WTC11 (cell line): ENCODE measurements around the gene DPP4. TPM values are rescaled to one million over a fixed set of nuclear protein-coding genes. Genes with fewer than 3 reads are reported as not detected.

Experiments used
- ATAC-seq: fragments of 200-7000 bp; cut with Tn5 transposase; 2 replicates; pipeline ENCODE4 v1.10.0; 2021; ENCODE audit warnings: mild to moderate bottlenecking, moderate library complexity
- CTCF ChIA-PET: fragments of 300-600 bp; sonication (Branson Sonifier 250); formaldehyde crosslinking; loops from one replicate; lab custom pipeline; 2021; ENCODE audit warnings: antibody characterized with exemption; lab: Charles Lee
- POLR2A ChIA-PET: fragments of 350-600 bp; sonication (Branson Sonifier 250); formaldehyde crosslinking; loops from one replicate; lab custom pipeline; 2021; ENCODE audit warnings: antibody characterized with exemption; lab: Charles Lee
- DNase-seq: peaks from one replicate; pipeline ENCODE4 v3.0.0; 2021; ENCODE audit warnings: low spot score
- H3K27ac Mint-ChIP-seq: 2 replicates; pipeline ENCODE4 v1.8.0; 2021; ENCODE audit warnings: mixed read lengths
- H3K27me3 Mint-ChIP-seq: 2 replicates; pipeline ENCODE4 v1.8.0; 2021; ENCODE audit warnings: low read depth, mild to moderate bottlenecking, moderate library complexity, mixed read lengths
- H3K36me3 Mint-ChIP-seq: 2 replicates; pipeline ENCODE4 v1.8.0; 2021; ENCODE audit warnings: mixed read lengths
- H3K4me1 Mint-ChIP-seq: 2 replicates; pipeline ENCODE4 v1.8.0; 2022; ENCODE audit warnings: mixed read lengths
- H3K4me3 Mint-ChIP-seq: 2 replicates; pipeline ENCODE4 v1.8.0; 2021; ENCODE audit warnings: mild to moderate bottlenecking, moderate library complexity, mixed read lengths
- H3K9me3 Mint-ChIP-seq: 2 replicates; pipeline ENCODE4 v1.8.0; 2021; ENCODE audit warnings: mixed read lengths
- CREM ChIP-seq: sonication (generic); formaldehyde crosslinking; IDR thresholded peaks from 2 replicates; pipeline ENCODE4 v1.8.1; 2022; ENCODE audit warnings: mild to moderate bottlenecking, missing genetic modification reagents, moderate library complexity
- ESRRA ChIP-seq: sonication (generic); formaldehyde crosslinking; IDR thresholded peaks from 2 replicates; pipeline ENCODE4 v1.8.1; 2022; ENCODE audit warnings: mild to moderate bottlenecking, missing genetic modification reagents, borderline replicate concordance
- HMGA2 ChIP-seq: fragments of 250-450 bp; sonication (Bioruptor Pico); IDR thresholded peaks from 2 replicates; pipeline ENCODE4 v1.4.0; 2021; ENCODE audit warnings: mild to moderate bottlenecking, moderate library complexity
- NFE2L1 ChIP-seq: sonication (generic); formaldehyde crosslinking; IDR thresholded peaks from 2 replicates; pipeline ENCODE4 v1.8.1; 2023; ENCODE audit warnings: missing genetic modification reagents
- NR1H2 ChIP-seq: sonication (generic); formaldehyde crosslinking; IDR thresholded peaks from 2 replicates; pipeline ENCODE4 v1.9.0; 2021; ENCODE audit warnings: mild to moderate bottlenecking, moderate library complexity, missing genetic modification reagents
- NR2C2 ChIP-seq: sonication (generic); formaldehyde crosslinking; IDR thresholded peaks from 2 replicates; pipeline ENCODE4 v1.8.0; 2022; ENCODE audit warnings: mild to moderate bottlenecking, missing genetic modification reagents
- SP1 ChIP-seq: sonication (generic); formaldehyde crosslinking; conservative IDR thresholded peaks from 2 replicates; pipeline ENCODE4 v1.8.1; 2022; ENCODE audit warnings: missing genetic modification reagents
- TCF7 ChIP-seq: sonication (generic); formaldehyde crosslinking; IDR thresholded peaks from 2 replicates; pipeline ENCODE4 v1.8.0; 2022; ENCODE audit warnings: mild to moderate bottlenecking, low read depth, missing genetic modification reagents, moderate library complexity
- TEAD1 ChIP-seq: sonication (generic); formaldehyde crosslinking; IDR thresholded peaks from 2 replicates; pipeline ENCODE4 v1.8.0; 2022; ENCODE audit warnings: mild to moderate bottlenecking, missing genetic modification reagents
- ZNF219 ChIP-seq: sonication (generic); formaldehyde crosslinking; IDR thresholded peaks from 2 replicates; pipeline ENCODE4 v1.8.0; 2023; ENCODE audit warnings: missing genetic modification reagents, mild to moderate bottlenecking, borderline replicate concordance
- ZNF232 ChIP-seq: sonication (generic); formaldehyde crosslinking; IDR thresholded peaks from 2 replicates; pipeline ENCODE4 v1.8.0; 2022; ENCODE audit warnings: mild to moderate bottlenecking, missing genetic modification reagents
- ZNF263 ChIP-seq: sonication (generic); formaldehyde crosslinking; IDR thresholded peaks from 2 replicates; pipeline ENCODE4 v1.8.1; 2022; ENCODE audit warnings: low read depth, mild to moderate bottlenecking, moderate library complexity, missing genetic modification reagents
- ZNF416 ChIP-seq: fragments of 250-450 bp; sonication (Bioruptor Pico); IDR thresholded peaks from 2 replicates; pipeline ENCODE4 v1.9.0; 2021; ENCODE audit warnings: mild to moderate bottlenecking, inconsistent platforms
- total RNA-seq: library from RNA; stranded (reverse); gene quantifications from 3 replicates; pipeline ENCODE4 v1.2.3, GENCODE V29; 2021
- TF ChIP-seq, protein P1 (sequence below): fragments of 250-450 bp; sonication (Bioruptor Pico); conservative IDR thresholded peaks from 2 replicates; pipeline ENCODE4 v1.9.0; 2021; ENCODE audit warnings: mild to moderate bottlenecking
- TF ChIP-seq, protein P2 (sequence below): fragments of 250-450 bp; sonication (Bioruptor Pico); IDR thresholded peaks from 2 replicates; pipeline ENCODE4 v1.9.0; 2021; ENCODE audit warnings: mild to moderate bottlenecking, borderline replicate concordance
- TF ChIP-seq, protein P3 (sequence below): fragments of 250-450 bp; sonication (Bioruptor Pico); IDR thresholded peaks from 2 replicates; pipeline ENCODE4 v1.9.0; 2021; ENCODE audit warnings: moderate library complexity, mild to moderate bottlenecking, inconsistent platforms, borderline replicate concordance
- TF ChIP-seq, protein P4 (sequence below): fragments of 250-450 bp; sonication (Bioruptor Pico); IDR thresholded peaks from 2 replicates; pipeline ENCODE4 v1.8.0; 2021; ENCODE audit warnings: mild to moderate bottlenecking
- TF ChIP-seq, protein P5 (sequence below): sonication (generic); formaldehyde crosslinking; IDR thresholded peaks from 2 replicates; pipeline ENCODE4 v1.8.0; 2022; ENCODE audit warnings: mild to moderate bottlenecking, missing genetic modification reagents
- TF ChIP-seq, protein P6 (sequence below): fragments of 200-600 bp; IDR thresholded peaks from 2 replicates; pipeline ENCODE4 v1.8.0; 2022; ENCODE audit warnings: antibody characterized with exemption

Gene DPP4
- total RNA-seq, 1 experiment from 2014 or later = 3.6 TPM

DNA sequence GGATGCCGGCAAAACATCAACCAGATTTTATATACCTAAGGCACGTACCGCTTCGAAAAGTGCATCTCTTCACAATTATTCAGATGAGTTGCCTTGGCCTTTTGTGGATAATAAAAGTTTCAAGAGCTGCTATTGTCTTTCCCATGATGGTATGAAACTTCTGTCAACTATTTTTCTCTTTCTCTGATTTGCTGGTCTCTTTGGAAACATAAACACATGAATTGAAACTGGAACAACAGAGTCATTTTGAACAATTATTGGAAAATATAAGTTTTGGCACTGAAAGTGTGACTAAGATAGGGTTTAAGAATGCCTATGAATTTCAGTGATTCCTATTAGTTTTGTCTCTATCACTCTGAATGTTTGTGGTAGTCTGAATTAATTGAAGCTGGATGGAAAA lies 109.9 kb downstream of the DPP4 start:
- ATAC-seq = no peak

DNA sequence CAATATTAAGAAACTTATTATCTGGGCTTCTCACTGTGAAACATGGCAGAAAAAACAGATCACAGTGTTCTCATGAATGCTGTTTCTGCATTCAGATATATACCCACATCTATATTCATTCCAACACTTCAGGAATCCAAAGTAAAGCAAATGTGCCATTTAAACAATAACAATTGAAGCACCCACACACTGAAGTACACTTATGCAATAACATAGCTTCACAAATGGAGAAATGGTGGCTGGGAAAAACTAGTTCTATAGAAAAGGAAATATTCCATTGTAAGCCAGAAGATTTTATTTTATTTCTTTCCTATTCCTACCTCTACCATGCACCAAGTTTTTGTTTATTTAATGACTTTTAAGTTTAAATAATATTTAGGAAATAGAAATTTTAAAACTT lies 111.9 kb downstream of the DPP4 start:
- no peak for TF ChIP-seq CREM
- TF ChIP-seq ESRRA = no peak
- no peak for TF ChIP-seq NR2C2 (CRISPR knock-in tag)
- TF ChIP-seq, protein P1, sequence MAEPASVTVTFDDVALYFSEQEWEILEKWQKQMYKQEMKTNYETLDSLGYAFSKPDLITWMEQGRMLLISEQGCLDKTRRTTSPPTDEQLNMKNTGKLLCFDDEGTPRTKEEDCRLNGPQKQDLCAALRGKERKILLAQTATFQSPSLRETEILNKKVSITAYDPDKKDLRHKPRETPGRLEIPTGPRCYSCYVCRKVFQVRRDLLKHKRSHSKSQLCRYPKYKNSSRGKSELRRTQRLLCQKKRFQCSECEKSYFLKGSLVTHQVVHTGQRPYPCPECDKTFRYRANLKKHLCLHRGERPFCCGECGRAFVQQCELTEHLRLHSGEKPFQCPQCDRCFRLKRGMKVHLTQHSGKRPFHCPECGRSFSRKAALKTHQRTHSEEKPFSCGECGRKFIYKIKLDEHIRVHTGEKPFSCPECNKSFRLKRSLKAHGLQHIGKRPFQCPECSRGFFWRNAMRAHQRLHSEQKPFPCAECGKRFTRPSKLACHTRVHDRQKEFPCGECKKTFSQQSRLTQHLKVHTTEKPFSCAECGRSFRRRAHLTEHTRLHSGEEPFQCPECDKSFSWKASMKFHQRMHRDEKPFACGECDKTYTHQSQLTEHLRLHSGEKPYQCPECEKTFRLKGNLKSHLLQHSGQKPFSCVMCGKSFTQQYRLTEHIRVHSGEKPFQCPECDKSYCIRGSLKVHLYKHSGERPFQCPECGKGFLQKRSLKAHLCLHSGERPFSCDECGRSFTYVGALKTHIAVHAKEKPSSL (CRISPR knock-in tag) = no peak
- TF ChIP-seq, protein P2, sequence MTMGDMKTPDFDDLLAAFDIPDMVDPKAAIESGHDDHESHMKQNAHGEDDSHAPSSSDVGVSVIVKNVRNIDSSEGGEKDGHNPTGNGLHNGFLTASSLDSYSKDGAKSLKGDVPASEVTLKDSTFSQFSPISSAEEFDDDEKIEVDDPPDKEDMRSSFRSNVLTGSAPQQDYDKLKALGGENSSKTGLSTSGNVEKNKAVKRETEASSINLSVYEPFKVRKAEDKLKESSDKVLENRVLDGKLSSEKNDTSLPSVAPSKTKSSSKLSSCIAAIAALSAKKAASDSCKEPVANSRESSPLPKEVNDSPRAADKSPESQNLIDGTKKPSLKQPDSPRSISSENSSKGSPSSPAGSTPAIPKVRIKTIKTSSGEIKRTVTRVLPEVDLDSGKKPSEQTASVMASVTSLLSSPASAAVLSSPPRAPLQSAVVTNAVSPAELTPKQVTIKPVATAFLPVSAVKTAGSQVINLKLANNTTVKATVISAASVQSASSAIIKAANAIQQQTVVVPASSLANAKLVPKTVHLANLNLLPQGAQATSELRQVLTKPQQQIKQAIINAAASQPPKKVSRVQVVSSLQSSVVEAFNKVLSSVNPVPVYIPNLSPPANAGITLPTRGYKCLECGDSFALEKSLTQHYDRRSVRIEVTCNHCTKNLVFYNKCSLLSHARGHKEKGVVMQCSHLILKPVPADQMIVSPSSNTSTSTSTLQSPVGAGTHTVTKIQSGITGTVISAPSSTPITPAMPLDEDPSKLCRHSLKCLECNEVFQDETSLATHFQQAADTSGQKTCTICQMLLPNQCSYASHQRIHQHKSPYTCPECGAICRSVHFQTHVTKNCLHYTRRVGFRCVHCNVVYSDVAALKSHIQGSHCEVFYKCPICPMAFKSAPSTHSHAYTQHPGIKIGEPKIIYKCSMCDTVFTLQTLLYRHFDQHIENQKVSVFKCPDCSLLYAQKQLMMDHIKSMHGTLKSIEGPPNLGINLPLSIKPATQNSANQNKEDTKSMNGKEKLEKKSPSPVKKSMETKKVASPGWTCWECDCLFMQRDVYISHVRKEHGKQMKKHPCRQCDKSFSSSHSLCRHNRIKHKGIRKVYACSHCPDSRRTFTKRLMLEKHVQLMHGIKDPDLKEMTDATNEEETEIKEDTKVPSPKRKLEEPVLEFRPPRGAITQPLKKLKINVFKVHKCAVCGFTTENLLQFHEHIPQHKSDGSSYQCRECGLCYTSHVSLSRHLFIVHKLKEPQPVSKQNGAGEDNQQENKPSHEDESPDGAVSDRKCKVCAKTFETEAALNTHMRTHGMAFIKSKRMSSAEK (CRISPR knock-in tag) = no peak
- TF ChIP-seq, protein P3, sequence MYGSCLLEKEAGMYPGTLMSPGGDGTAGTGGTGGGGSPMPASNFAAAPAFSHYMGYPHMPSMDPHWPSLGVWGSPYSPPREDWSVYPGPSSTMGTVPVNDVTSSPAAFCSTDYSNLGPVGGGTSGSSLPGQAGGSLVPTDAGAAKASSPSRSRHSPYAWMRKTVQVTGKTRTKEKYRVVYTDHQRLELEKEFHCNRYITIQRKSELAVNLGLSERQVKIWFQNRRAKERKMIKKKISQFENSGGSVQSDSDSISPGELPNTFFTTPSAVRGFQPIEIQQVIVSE = no peak
- TF ChIP-seq TEAD1 (CRISPR knock-in tag) = no peak
- DNase-seq (no peak), ATAC-seq (no peak)
- Mint-ChIP-seq H3K27me3 (no peaks in the 10 kb centered on the region), H3K4me1 (peaks cover 2% of the 10 kb centered on the region; the same call in 1 of the 2 replicates), H3K4me3 (no peak overlapping the region), H3K27ac (no peak overlapping the region), H3K9me3 (no peaks in the 10 kb centered on the region), H3K36me3 (no peaks in the 10 kb centered on the region)
- ChIA-PET POLR2A (no interaction called here), CTCF (no interaction called here)

More for the DNA sequence above, 109.9 kb downstream of the DPP4 start:
- POLR2A ChIA-PET = no interaction called here
- TF ChIP-seq ESRRA (no peak), TCF7 (CRISPR knock-in tag) (no peak), ZNF263 (CRISPR knock-in tag) (no peak), SP1 (CRISPR knock-in tag) (no peak)
- TF ChIP-seq, protein P4, sequence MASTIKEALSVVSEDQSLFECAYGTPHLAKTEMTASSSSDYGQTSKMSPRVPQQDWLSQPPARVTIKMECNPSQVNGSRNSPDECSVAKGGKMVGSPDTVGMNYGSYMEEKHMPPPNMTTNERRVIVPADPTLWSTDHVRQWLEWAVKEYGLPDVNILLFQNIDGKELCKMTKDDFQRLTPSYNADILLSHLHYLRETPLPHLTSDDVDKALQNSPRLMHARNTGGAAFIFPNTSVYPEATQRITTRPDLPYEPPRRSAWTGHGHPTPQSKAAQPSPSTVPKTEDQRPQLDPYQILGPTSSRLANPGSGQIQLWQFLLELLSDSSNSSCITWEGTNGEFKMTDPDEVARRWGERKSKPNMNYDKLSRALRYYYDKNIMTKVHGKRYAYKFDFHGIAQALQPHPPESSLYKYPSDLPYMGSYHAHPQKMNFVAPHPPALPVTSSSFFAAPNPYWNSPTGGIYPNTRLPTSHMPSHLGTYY (CRISPR knock-in tag) = no peak
- TF ChIP-seq, all 79 proteins: peak for 0
- Mint-ChIP-seq H3K4me3 (no peak overlapping the region), H3K27ac (no peak overlapping the region), H3K36me3 (no peaks in the 10 kb centered on the region), H3K4me1 (peaks cover 2% of the 10 kb centered on the region; the same call in 1 of the 2 replicates), H3K9me3 (no peaks in the 10 kb centered on the region), H3K27me3 (no peaks in the 10 kb centered on the region)
- CTCF ChIA-PET = no interaction called here
- DNase-seq = no peak

DNA sequence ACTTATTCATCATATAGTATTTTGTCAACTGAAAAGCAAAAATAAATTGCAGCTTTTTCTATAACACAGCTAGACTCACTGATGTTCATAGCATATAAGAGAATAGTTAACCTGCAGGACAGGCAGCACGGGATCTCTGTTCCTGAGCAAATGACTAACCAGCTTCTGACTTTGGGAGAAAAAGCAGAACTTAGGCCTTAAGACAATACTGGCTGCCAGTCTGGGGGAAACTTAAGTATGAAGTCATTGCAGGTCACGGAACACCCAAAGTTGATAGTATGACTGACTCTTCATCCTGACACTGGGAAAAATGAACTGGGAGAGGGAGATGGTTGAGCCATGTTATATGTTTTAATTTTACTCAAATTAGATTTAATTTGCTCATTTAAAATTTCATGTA lies 113.0 kb downstream of the DPP4 start:
- Mint-ChIP-seq H3K27me3 (no peaks in the 10 kb centered on the region), H3K9me3 (no peaks in the 10 kb centered on the region), H3K4me3 (no peak overlapping the region), H3K36me3 (no peaks in the 10 kb centered on the region), H3K27ac (no peak overlapping the region), H3K4me1 (peaks cover 2% of the 10 kb centered on the region; the same call in 1 of the 2 replicates)
- ATAC-seq = no peak
- CTCF ChIA-PET = no interaction called here
- POLR2A ChIA-PET = no interaction called here
- no peak for DNase-seq
- no peak for TF ChIP-seq TEAD1 (CRISPR knock-in tag)
- no peak for TF ChIP-seq ZNF219 (CRISPR knock-in tag)
- no peak for TF ChIP-seq ZNF416 (CRISPR knock-in tag)
- TF ChIP-seq NFE2L1 (CRISPR knock-in tag) = no peak
- no peak for TF ChIP-seq NR2C2 (CRISPR knock-in tag)
- TF ChIP-seq NR1H2 (CRISPR knock-in tag) = no peak
- no peak for TF ChIP-seq ZNF232 (CRISPR knock-in tag)
- TF ChIP-seq, protein P5, sequence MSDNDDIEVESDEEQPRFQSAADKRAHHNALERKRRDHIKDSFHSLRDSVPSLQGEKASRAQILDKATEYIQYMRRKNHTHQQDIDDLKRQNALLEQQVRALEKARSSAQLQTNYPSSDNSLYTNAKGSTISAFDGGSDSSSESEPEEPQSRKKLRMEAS (CRISPR knock-in tag) = no peak
- TF ChIP-seq, protein P6, sequence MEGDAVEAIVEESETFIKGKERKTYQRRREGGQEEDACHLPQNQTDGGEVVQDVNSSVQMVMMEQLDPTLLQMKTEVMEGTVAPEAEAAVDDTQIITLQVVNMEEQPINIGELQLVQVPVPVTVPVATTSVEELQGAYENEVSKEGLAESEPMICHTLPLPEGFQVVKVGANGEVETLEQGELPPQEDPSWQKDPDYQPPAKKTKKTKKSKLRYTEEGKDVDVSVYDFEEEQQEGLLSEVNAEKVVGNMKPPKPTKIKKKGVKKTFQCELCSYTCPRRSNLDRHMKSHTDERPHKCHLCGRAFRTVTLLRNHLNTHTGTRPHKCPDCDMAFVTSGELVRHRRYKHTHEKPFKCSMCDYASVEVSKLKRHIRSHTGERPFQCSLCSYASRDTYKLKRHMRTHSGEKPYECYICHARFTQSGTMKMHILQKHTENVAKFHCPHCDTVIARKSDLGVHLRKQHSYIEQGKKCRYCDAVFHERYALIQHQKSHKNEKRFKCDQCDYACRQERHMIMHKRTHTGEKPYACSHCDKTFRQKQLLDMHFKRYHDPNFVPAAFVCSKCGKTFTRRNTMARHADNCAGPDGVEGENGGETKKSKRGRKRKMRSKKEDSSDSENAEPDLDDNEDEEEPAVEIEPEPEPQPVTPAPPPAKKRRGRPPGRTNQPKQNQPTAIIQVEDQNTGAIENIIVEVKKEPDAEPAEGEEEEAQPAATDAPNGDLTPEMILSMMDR = no peak
- TF ChIP-seq HMGA2 = no peak
